Measurements from ENCODE around the gene TMEM212.
A peak's percentile ranks its signal among the peaks of the same experiment; 100 is the strongest.

TMEM212 gene

GRCh38 chr3:171862392-171862791, 19.2 kb downstream of the TMEM212 start:
- DNase-seq: no peak

GRCh38 chr3:171862993-171863521, 19.9 kb downstream of the TMEM212 start:
- DNase-seq: no peak

GRCh38 chr3:171863920-171864319, 20.8 kb downstream of the TMEM212 start:
- no peak for DNase-seq

- DNase-seq: no peak
These were observed 22.2 kb downstream of the TMEM212 start for GRCh38 chr3:171865191-171865865.

GRCh38 chr3:171867981-171868380, 24.8 kb downstream of the TMEM212 start:
- DNase-seq: peak; percentile 55

- DNase-seq: no peak
These were observed 28.5 kb downstream of the TMEM212 start for GRCh38 chr3:171871392-171872274.

- DNase-seq: no peak
These were observed 30.4 kb downstream of the TMEM212 start for GRCh38 chr3:171873580-171873979.

- no peak for DNase-seq
These were observed 31.1 kb downstream of the TMEM212 start for GRCh38 chr3:171874251-171874681.

GRCh38 chr3:171874879-171875278, 31.7 kb downstream of the TMEM212 start:
- no peak for DNase-seq

GRCh38 chr3:171875923-171876412, 32.8 kb downstream of the TMEM212 start:
- no peak for DNase-seq

GRCh38 chr3:171876680-171877147, 33.6 kb downstream of the TMEM212 start:
- DNase-seq: no peak

- peak; percentile 67 for DNase-seq
These were observed 35.5 kb downstream of the TMEM212 start for GRCh38 chr3:171878461-171879225.

GRCh38 chr3:171879472-171879871, 36.3 kb downstream of the TMEM212 start:
- DNase-seq: no peak

- no peak for DNase-seq
These were observed 37.1 kb downstream of the TMEM212 start for GRCh38 chr3:171880101-171880870.

- no peak for DNase-seq
These were observed 38.1 kb downstream of the TMEM212 start for GRCh38 chr3:171881251-171881650.

GRCh38 chr3:171883257-171883892, 40.2 kb downstream of the TMEM212 start:
- no peak for DNase-seq

GRCh38 chr3:171883893-171884279, 40.7 kb downstream of the TMEM212 start:
- DNase-seq: no peak

- no peak for DNase-seq
These were observed 45.3 kb downstream of the TMEM212 start for GRCh38 chr3:171888466-171888865.

- DNase-seq: no peak
These were observed 47.2 kb downstream of the TMEM212 start for GRCh38 chr3:171890398-171890797.

- DNase-seq: no peak
These were observed 49.3 kb downstream of the TMEM212 start for GRCh38 chr3:171892457-171892856.

- no peak for DNase-seq
These were observed 52.1 kb downstream of the TMEM212 start for GRCh38 chr3:171895291-171895690.
